ENCODE data around the gene EEFSEC.

- TF ChIP-seq CTCF (optimal IDR thresholded peaks at IDR 0.05 in 1 of 3, IDR thresholded peaks at IDR 0.05 in 1 of 3, conservative IDR thresholded peaks at IDR 0.05 in 1 of 3; ENCODE audit: extremely low read depth in 1 of 3, insufficient read depth in 2 of 3, low read length in 3 of 3) (no peak), EZH2 (IDR thresholded peaks at IDR 0.05; ENCODE audit: low read length) (no peak)
Measured at GRCh38 chr3:128201158-128201755, 48.0 kb downstream of the EEFSEC start.
